ENCODE results near the gene DEFB125.

The DEFB125 gene

DNA sequence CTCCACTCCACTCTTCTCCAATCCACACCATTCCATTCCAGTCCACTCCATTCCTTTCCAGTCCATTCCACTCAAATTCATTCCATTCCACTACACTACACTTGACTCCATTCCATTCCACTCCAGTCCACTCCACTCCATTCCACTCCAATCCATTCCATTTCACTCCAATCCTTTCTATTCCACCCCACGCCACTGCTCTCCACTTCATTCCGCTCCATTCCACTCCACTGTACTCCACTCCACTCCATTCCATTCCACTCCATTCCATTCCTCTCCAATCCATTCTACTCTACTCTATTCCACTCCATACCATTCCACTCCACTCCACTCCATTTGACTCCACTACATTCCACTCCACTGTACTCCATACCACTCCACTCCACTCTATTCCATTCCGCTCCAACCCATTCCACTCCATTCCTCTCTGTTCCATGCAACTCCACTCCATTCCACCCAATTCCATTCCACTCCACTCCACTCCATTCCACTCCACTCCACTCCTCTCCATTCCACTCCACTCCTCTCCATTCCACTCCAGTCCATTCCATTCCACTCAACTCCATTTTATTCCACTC is 23.4 kb upstream of the DEFB125 start:
- H3K4ac ChIP-seq (ENCODE audit: low read depth, low read length) = no peak overlapping the region
- H3K9ac ChIP-seq (ENCODE audit: low read length) = no peak overlapping the region
- H4K8ac ChIP-seq (ENCODE audit: low read depth, low read length) = no peak overlapping the region
- H2BK15ac ChIP-seq (replicated peaks; ENCODE audit: low read depth) = no peak overlapping the region
- H3K4me3 ChIP-seq (ENCODE audit: low read length) = no peak overlapping the region
- H4K5ac ChIP-seq (ENCODE audit: low read length) = no peak overlapping the region
- 100% methylated on average over 3 of the region's 3 CpGs for WGBS (ENCODE audit: extremely low coverage, insufficient coverage, low lambda C conversion rate)
- no peak overlapping the region for H2BK5ac ChIP-seq (ENCODE audit: low read length)
- no peaks in the 10 kb centered on the region for H3K27me3 ChIP-seq (ENCODE audit: insufficient read depth, low read length, poor library complexity)
- no peak overlapping the region for H3K4me2 ChIP-seq (ENCODE audit: low read length)
- no peak overlapping the region for H3K56ac ChIP-seq (ENCODE audit: low read length)
- no peak overlapping the region for H3K27ac ChIP-seq (ENCODE audit: low read depth, low read length)
- H3K79me2 ChIP-seq (ENCODE audit: control insufficient read depth, insufficient read depth, low read length) = no peaks in the 10 kb centered on the region
- DNase-seq = no peak
- H3K79me1 ChIP-seq (ENCODE audit: low read length) = no peaks in the 10 kb centered on the region
- H3K4me1 ChIP-seq (ENCODE audit: control insufficient read depth, low read depth, low read length) = no peaks in the 10 kb centered on the region
- no peak overlapping the region for H3K18ac ChIP-seq (ENCODE audit: low read length)
- H3K36me3 ChIP-seq (ENCODE audit: control insufficient read depth, insufficient read depth, low read length) = no peaks in the 10 kb centered on the region
- H3K23ac ChIP-seq (ENCODE audit: low read length) = no peak overlapping the region
- no peak overlapping the region for H2AK5ac ChIP-seq (ENCODE audit: low read length)
- no peak overlapping the region for H2BK120ac ChIP-seq (ENCODE audit: low read depth, low read length)

DNA sequence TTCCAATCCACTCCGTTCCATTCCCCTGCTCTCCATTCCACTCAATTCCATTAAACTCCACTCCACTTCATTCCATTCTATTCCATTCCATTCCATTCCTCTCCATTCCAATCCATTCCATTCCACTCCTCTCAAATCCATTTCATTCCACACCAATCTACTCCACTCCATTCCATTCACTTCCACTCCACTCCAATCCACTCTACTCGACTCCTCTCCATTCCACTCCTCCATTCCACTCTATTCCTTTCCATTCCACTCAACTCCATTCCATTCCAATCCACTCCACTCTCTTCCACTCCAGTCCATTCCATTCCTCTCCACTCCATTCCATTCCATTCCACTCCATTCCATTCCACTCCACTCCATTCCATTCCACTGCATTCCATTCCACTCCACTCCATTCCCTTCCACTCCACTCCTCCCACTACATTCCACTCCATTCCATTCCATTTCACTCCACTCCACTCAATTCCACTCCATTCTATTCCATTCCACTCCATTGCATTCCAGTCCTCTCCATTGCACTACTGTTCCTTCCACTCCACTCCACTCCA is 22.6 kb upstream of the DEFB125 start:
- Histone ChIP-seq H2AK5ac (ENCODE audit: low read length) (no peak overlapping the region), H2BK15ac (replicated peaks; ENCODE audit: low read depth) (no peak overlapping the region), H2BK120ac (ENCODE audit: low read depth, low read length) (no peak overlapping the region), H3K36me3 (ENCODE audit: control insufficient read depth, insufficient read depth, low read length) (no peaks in the 10 kb centered on the region), H3K27me3 (ENCODE audit: insufficient read depth, low read length, poor library complexity) (no peaks in the 10 kb centered on the region), H3K4ac (ENCODE audit: low read depth, low read length) (no peak overlapping the region), H3K18ac (ENCODE audit: low read length) (no peak overlapping the region), H4K5ac (ENCODE audit: low read length) (no peak overlapping the region), H3K56ac (ENCODE audit: low read length) (no peak overlapping the region), H3K79me1 (ENCODE audit: low read length) (no peaks in the 10 kb centered on the region), H3K9ac (ENCODE audit: low read length) (no peak overlapping the region), H4K8ac (ENCODE audit: low read depth, low read length) (no peak overlapping the region), H3K27ac (ENCODE audit: low read depth, low read length) (no peak overlapping the region), H3K4me2 (ENCODE audit: low read length) (no peak overlapping the region), H3K79me2 (ENCODE audit: control insufficient read depth, insufficient read depth, low read length) (no peaks in the 10 kb centered on the region), H3K4me1 (ENCODE audit: control insufficient read depth, low read depth, low read length) (no peaks in the 10 kb centered on the region), H3K4me3 (ENCODE audit: low read length) (no peak overlapping the region), H2BK5ac (ENCODE audit: low read length) (no peak overlapping the region), H3K23ac (ENCODE audit: low read length) (no peak overlapping the region)
- 100% methylated on average over 2 of the region's 2 CpGs for WGBS (ENCODE audit: extremely low coverage, insufficient coverage, low lambda C conversion rate)
- DNase-seq = no peak

- no CpG with 5 or more reads among the region's 2 CpGs for WGBS (ENCODE audit: extremely low coverage, insufficient coverage, low lambda C conversion rate)
- no peak overlapping the region for H3K23ac ChIP-seq (ENCODE audit: low read length)
- no peak overlapping the region for H2BK120ac ChIP-seq (ENCODE audit: low read depth, low read length)
- no peak overlapping the region for H3K27ac ChIP-seq (ENCODE audit: low read depth, low read length)
- no peaks in the 10 kb centered on the region for H3K79me1 ChIP-seq (ENCODE audit: low read length)
- no peak overlapping the region for H3K9ac ChIP-seq (ENCODE audit: low read length)
- H4K8ac ChIP-seq (ENCODE audit: low read depth, low read length) = no peak overlapping the region
- no peak overlapping the region for H3K4me2 ChIP-seq (ENCODE audit: low read length)
- no peak overlapping the region for H2AK5ac ChIP-seq (ENCODE audit: low read length)
- no peak overlapping the region for H3K4me3 ChIP-seq (ENCODE audit: low read length)
- no peaks in the 10 kb centered on the region for H3K27me3 ChIP-seq (ENCODE audit: insufficient read depth, low read length, poor library complexity)
- H3K4me1 ChIP-seq (ENCODE audit: control insufficient read depth, low read depth, low read length) = no peaks in the 10 kb centered on the region
- no peak overlapping the region for H3K4ac ChIP-seq (ENCODE audit: low read depth, low read length)
- no peak for DNase-seq
- no peak overlapping the region for H2BK5ac ChIP-seq (ENCODE audit: low read length)
- H3K79me2 ChIP-seq (ENCODE audit: control insufficient read depth, insufficient read depth, low read length) = no peaks in the 10 kb centered on the region
- no peak overlapping the region for H3K56ac ChIP-seq (ENCODE audit: low read length)
- H2BK15ac ChIP-seq (replicated peaks; ENCODE audit: low read depth) = no peak overlapping the region
- no peak overlapping the region for H4K5ac ChIP-seq (ENCODE audit: low read length)
- H3K18ac ChIP-seq (ENCODE audit: low read length) = no peak overlapping the region
- no peaks in the 10 kb centered on the region for H3K36me3 ChIP-seq (ENCODE audit: control insufficient read depth, insufficient read depth, low read length)
Measured at GRCh38 chr20:77231-77630, 10.2 kb upstream of the DEFB125 start.

- Histone ChIP-seq H3K27me3 (ENCODE audit: insufficient read depth, low read length, poor library complexity) (no peaks in the 10 kb centered on the region), H3K56ac (ENCODE audit: low read length) (no peak overlapping the region), H4K5ac (ENCODE audit: low read length) (no peak overlapping the region), H2BK5ac (ENCODE audit: low read length) (no peak overlapping the region), H2BK15ac (replicated peaks; ENCODE audit: low read depth) (no peak overlapping the region), H3K27ac (ENCODE audit: low read depth, low read length) (no peak overlapping the region), H2BK120ac (ENCODE audit: low read depth, low read length) (no peak overlapping the region), H3K4me2 (ENCODE audit: low read length) (no peak overlapping the region), H3K36me3 (ENCODE audit: control insufficient read depth, insufficient read depth, low read length) (no peaks in the 10 kb centered on the region), H3K4ac (ENCODE audit: low read depth, low read length) (no peak overlapping the region), H3K79me2 (ENCODE audit: control insufficient read depth, insufficient read depth, low read length) (no peaks in the 10 kb centered on the region), H3K23ac (ENCODE audit: low read length) (no peak overlapping the region), H4K8ac (ENCODE audit: low read depth, low read length) (no peak overlapping the region), H3K4me3 (ENCODE audit: low read length) (no peak overlapping the region), H2AK5ac (ENCODE audit: low read length) (no peak overlapping the region), H3K79me1 (ENCODE audit: low read length) (no peaks in the 10 kb centered on the region), H3K9ac (ENCODE audit: low read length) (no peak overlapping the region), H3K18ac (ENCODE audit: low read length) (no peak overlapping the region), H3K4me1 (ENCODE audit: control insufficient read depth, low read depth, low read length) (no peaks in the 10 kb centered on the region)
- DNase-seq = no peak
Measured at GRCh38 chr20:78338-78737, 9.1 kb upstream of the DEFB125 start.

- Histone ChIP-seq H4K8ac (ENCODE audit: low read depth, low read length) (no peak overlapping the region), H3K27me3 (ENCODE audit: insufficient read depth, low read length, poor library complexity) (no peaks in the 10 kb centered on the region), H3K4me1 (ENCODE audit: control insufficient read depth, low read depth, low read length) (no peaks in the 10 kb centered on the region), H2BK5ac (ENCODE audit: low read length) (no peak overlapping the region), H2AK5ac (ENCODE audit: low read length) (no peak overlapping the region), H3K9ac (ENCODE audit: low read length) (no peak overlapping the region), H3K56ac (ENCODE audit: low read length) (no peak overlapping the region), H3K79me1 (ENCODE audit: low read length) (no peaks in the 10 kb centered on the region), H4K5ac (ENCODE audit: low read length) (no peak overlapping the region), H2BK120ac (ENCODE audit: low read depth, low read length) (no peak overlapping the region), H3K79me2 (ENCODE audit: control insufficient read depth, insufficient read depth, low read length) (no peaks in the 10 kb centered on the region), H3K4ac (ENCODE audit: low read depth, low read length) (no peak overlapping the region), H3K18ac (ENCODE audit: low read length) (no peak overlapping the region), H3K27ac (ENCODE audit: low read depth, low read length) (no peak overlapping the region), H3K36me3 (ENCODE audit: control insufficient read depth, insufficient read depth, low read length) (no peaks in the 10 kb centered on the region), H3K4me3 (ENCODE audit: low read length) (no peak overlapping the region), H3K23ac (ENCODE audit: low read length) (no peak overlapping the region), H3K4me2 (ENCODE audit: low read length) (no peak overlapping the region), H2BK15ac (replicated peaks; ENCODE audit: low read depth) (no peak overlapping the region)
- WGBS (ENCODE audit: extremely low coverage, insufficient coverage, low lambda C conversion rate) = no CpG with 5 or more reads among the region's 4 CpGs
- no peak for DNase-seq
Measured at GRCh38 chr20:79565-79964, 7.9 kb upstream of the DEFB125 start.

GRCh38 chr20:90651-91050 is 3.2 kb downstream of the DEFB125 start:
- no peak overlapping the region for H3K56ac ChIP-seq (ENCODE audit: low read length)
- no peak overlapping the region for H3K4me2 ChIP-seq (ENCODE audit: low read length)
- no peak overlapping the region for H2BK15ac ChIP-seq (replicated peaks; ENCODE audit: low read depth)
- no peak overlapping the region for H3K23ac ChIP-seq (ENCODE audit: low read length)
- H2AK5ac ChIP-seq (ENCODE audit: low read length) = no peak overlapping the region
- no peaks in the 10 kb centered on the region for H3K79me2 ChIP-seq (ENCODE audit: control insufficient read depth, insufficient read depth, low read length)
- H3K4ac ChIP-seq (ENCODE audit: low read depth, low read length) = no peak overlapping the region
- no peaks in the 10 kb centered on the region for H3K27me3 ChIP-seq (ENCODE audit: insufficient read depth, low read length, poor library complexity)
- no peaks in the 10 kb centered on the region for H3K79me1 ChIP-seq (ENCODE audit: low read length)
- H4K5ac ChIP-seq (ENCODE audit: low read length) = no peak overlapping the region
- H3K18ac ChIP-seq (ENCODE audit: low read length) = no peak overlapping the region
- H3K4me3 ChIP-seq (ENCODE audit: low read length) = no peak overlapping the region
- H3K36me3 ChIP-seq (ENCODE audit: control insufficient read depth, insufficient read depth, low read length) = no peaks in the 10 kb centered on the region
- H3K9ac ChIP-seq (ENCODE audit: low read length) = no peak overlapping the region
- H2BK5ac ChIP-seq (ENCODE audit: low read length) = no peak overlapping the region
- no peak overlapping the region for H3K27ac ChIP-seq (ENCODE audit: low read depth, low read length)
- H2BK120ac ChIP-seq (ENCODE audit: low read depth, low read length) = no peak overlapping the region
- H3K4me1 ChIP-seq (ENCODE audit: control insufficient read depth, low read depth, low read length) = no peaks in the 10 kb centered on the region
- H4K8ac ChIP-seq (ENCODE audit: low read depth, low read length) = no peak overlapping the region
- no peak for DNase-seq
